Activated CD4-positive, alpha-beta T cell treated with anti-CD3 and anti-CD28 coated beads for 36 hours (primary cell): ENCODE results near the gene HSBP1L1. TPM values are rescaled to one million over a fixed set of nuclear protein-coding genes. Genes with fewer than 3 reads are reported as not detected.

Source experiments
- total RNA-seq, 2 experiments: library from RNA; stranded (reverse); gene quantifications; one replicate each; pipeline ENCODE4 v1.2.3, GENCODE V29; 2021

HSBP1L1 gene
- total RNA-seq, 2 experiments from 2014 or later = 14.4 to 16.9 TPM

Other genes starting within 250 kb of the HSBP1L1 start
- gene KCNG2, start 166.7 kb upstream of the HSBP1L1 start, total RNA-seq = not detected
- 10 to 100 TPM; 23.4 to 28.5 TPM for gene SLC66A2, start 13.0 kb upstream of the HSBP1L1 start, total RNA-seq
- gene TXNL4A, start 23.9 kb downstream of the HSBP1L1 start, total RNA-seq = 100 to 1,000 TPM; 150 to 194 TPM
- gene RBFA, start 69.8 kb downstream of the HSBP1L1 start, total RNA-seq = 10 to 100 TPM; 32.2 to 39.1 TPM
- 10 to 100 TPM; 22.8 to 25.7 TPM for gene ADNP2, start 144.6 kb downstream of the HSBP1L1 start, total RNA-seq